Kidney tubule cell (primary cell): ENCODE data around the gene NUTM2F.
"Not testable (repeated sequence)": the region's sequence is repeated elsewhere in the genome, so short reads cannot be mapped to it uniquely, and the experiment has no call there.

Experiments
- DNase-seq: peaks from one replicate; pipeline ENCODE4 v3.0.0-alpha.2; 2018; ENCODE audit warnings: low spot score

NUTM2F gene

DNA sequence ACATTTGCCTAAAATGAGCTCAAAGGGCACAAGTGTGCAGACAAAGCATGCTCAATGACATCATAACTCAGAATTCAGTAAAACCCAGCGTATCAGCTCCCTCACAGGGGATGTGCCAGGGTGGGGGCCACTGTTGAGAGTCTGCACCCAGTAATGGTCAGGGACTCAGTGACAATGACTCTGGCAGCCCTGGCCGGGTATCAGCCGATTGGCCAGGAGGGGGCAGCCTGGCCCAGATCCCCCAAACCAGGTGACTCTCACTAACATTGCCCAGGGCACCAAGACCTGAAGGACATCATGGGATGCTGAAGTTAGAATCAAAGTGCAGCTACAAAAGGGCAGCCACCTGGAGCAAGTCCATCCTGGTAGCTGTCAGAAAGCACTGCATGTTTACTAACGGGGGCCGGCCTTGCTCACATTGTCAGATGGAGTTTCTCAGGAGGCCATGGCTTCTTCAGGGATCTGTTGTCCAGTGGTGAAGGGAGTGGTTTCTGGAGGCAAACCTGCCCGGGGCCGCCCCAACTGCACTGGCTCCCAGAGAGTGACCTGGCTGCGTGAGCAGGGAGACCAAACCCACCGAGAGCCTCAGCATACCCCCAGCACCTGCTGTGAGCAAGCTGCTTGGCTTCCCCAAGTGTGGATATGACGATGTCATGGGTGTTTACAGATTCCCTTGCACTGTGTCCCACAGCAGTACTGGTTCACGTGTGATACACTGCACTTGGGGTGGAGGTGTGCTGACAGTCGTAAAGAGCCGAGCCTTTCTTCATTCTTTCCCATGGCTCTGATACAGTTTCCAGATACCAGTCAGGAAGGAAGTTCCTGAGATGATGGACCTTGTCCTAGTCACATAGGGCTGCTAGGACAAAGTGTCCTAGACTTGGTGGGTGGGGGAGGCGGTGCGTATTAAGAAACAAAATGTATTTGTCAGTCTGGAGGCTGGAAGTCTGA is 13.1 kb downstream of the NUTM2F start:
- DNase-seq: not testable (repeated sequence)

DNA sequence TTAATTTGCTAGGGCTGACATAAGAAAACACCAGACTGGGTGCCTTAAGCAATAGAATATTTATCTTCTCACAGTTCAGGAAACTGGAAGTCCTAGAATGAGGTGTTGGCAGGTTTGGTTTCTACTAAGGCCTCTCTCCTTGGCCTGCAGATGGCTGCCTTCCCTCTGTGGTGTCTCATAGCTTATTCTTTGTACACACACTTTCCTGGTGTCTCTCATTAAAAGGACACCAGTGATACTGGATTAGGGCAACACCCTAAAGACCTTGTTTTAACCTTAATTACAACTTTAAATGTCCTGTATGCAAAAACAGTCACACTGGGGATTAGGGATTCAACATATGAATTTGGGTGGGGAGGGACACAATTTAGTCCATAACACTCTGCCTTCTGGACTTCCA is 25.1 kb downstream of the NUTM2F start:
- DNase-seq: no peak

DNA sequence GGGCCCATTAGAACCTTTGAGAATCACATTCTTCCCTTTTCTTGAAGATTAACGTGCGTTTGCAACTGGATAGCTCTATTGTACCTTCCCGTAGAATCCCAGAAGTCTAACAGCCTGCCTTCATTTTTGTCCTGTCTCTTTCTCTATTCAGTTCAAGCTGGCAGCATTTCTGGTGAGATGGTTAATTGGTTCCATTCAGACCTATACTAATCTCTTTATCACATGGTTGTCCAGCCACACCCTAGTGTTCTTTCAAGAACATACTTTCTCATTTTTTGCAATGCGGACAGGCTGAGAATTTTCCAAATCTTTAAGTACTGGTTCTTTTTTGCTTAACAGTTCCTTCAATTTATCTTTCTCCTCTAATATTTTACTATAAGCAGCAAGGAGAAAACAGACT is 26.0 kb downstream of the NUTM2F start:
- no peak for DNase-seq

DNA sequence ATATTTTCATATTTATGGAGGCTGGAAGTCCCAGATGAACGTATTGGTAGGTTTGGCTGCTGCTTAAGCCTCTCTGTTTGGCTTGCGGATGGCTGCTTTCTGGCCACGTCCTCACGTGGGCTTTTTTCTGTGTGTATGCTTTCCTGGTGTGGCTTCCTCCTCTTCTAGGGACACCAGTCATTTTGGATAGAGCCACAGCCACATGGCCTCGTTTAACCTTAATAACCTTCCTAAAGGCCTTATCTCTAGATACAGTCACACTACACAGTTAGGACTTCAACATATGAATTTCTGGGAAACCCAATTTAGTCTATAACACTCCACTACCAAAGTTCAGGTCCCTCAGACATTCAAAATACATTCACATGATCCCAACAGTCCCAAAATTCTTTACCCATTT is 26.9 kb downstream of the NUTM2F start:
- DNase-seq: no peak

DNA sequence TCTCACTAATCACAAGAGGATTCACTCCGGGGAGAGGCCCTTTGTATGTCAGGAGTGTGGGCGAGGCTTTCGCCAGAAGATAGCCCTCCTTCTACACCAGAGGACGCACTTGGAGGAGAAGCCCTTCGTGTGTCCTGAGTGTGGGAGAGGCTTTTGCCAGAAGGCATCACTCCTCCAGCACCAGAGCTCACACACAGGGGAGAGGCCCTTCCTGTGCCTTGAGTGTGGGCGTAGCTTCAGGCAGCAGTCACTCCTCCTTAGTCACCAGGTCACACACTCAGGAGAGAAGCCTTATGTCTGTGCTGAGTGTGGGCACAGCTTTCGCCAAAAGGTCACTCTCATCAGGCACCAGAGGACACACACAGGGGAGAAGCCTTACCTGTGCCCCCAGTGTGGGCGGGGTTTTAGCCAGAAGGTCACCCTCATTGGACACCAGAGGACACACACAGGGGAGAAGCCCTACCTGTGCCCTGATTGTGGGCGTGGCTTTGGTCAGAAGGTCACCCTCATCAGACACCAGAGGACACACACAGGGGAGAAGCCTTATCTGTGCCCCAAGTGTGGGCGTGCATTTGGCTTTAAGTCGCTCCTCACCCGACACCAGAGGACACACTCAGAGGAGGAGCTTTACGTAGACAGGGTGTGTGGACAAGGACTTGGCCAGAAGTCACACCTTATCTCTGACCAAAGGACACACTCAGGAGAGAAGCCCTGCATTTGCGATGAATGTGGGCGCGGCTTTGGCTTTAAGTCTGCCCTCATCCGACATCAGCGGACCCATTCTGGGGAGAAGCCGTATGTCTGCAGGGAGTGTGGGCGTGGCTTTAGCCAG is 27.8 kb downstream of the NUTM2F start:
- DNase-seq: no peak

DNA sequence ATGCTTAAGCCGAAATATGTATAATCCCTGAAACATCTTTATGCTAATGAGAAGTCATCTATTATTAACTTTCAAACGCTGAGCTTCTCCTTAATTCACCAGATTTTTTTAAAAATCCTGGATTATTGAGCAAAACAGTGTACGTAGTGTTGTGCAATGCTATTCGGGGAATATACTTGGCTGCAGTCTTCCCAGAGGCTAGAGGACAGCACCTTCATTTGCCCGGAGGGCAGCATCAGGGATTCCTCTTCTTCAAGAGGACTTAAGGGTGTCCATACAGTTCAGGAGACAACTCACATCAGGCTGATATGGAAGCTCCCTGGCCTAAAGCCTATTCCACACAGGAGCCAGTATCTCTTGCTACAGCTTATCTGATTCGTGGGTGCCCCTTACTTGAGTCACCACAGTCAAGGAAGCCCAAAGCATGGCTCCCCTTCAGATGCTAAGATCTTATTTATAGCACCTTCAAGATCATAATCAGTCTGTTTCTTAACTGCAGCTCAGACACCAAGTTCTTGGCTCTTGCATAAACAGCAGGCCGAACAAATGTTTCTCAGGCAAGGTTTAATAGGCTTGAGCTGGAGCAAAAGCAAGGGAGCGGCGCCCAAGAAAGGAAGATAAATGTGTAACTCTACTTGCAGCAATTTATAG is 29.4 kb downstream of the NUTM2F start:
- DNase-seq: no peak

DNA sequence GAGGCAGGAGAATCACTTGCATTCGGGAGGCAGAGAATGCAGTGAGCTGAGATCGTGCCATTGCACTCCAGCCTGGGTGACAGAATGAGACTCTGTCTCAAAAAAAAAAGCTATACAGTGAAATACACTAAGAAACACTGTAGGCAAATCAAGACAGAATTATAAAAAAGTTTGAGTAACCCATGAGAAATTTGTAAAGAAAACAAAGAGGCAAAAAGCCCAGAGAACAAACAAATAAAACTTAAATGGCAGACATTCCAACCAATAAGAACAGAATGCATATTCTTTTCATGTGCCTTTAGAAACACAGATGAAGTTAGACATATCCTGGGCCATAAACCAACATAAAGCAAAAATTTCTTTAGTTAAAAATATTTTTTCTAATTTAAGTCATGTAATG is 38.8 kb downstream of the NUTM2F start:
- no peak for DNase-seq

DNA sequence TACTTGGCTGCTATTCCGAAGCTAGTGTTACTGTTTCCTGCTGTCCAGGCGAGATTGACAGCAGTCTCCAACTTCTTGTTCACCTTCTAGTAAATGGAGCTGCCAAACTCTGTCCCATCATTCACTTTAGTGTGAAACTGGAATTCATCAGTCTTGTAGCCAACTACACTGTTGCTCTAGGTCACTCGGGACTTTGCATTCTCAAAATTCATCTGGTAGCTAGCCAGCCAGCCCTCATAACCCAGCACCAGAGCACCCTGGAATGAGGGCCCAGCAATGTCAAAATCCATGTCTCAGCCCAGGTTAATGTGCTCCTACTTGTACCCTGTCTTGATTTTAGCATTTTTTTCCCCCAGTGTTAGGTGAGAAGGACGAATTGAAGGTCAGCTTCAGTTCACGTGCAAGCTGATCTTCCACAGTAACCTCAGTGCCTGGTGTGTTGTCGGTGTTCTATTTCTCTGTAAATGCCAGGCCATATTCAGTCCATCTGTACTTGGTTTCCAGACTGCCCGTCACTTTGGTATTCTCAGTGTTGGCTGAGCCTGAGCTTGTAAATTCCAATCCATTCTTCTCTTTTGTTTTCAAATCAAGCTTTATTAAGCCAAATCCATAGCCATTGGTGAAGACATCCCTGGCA is 40.4 kb downstream of the NUTM2F start:
- DNase-seq: no peak

DNA sequence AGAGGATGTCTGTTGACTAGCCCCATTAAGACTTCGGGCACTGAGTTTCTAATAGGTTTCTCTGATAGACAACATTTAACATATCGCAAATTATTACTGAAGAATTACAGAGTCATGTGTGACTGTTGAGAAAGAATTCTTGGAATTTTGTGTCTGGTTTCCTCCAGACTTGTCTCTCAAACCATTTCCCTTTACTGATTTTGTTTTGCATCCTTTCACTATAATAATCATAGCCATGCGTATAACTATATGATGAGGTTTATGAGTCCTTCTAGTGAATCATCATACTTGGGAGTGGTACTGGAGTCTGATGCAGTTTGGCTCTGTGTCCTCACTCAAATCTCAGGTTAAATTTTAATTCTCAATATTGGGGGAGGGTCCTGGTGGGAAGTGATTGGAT is 42.3 kb downstream of the NUTM2F start:
- no peak for DNase-seq

DNA sequence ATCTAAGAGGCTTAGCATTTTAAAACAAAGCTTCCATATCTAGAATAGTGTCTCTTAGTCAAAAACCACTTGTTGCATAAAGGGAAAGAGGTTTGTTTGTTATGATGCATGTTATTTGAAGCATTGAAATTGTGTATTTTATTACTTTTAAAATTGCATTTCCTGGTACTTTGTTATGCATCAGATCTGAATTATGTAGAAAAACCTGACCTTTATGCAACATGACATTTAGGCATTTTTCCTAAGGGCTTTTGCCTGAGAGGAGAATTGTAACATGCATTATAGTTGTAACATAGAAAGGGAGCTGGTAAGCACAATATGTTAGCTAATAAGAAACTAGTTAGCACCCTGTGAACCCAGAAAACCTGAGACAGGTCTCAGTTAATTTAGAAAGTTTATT is 47.3 kb downstream of the NUTM2F start:
- no peak for DNase-seq

DNA sequence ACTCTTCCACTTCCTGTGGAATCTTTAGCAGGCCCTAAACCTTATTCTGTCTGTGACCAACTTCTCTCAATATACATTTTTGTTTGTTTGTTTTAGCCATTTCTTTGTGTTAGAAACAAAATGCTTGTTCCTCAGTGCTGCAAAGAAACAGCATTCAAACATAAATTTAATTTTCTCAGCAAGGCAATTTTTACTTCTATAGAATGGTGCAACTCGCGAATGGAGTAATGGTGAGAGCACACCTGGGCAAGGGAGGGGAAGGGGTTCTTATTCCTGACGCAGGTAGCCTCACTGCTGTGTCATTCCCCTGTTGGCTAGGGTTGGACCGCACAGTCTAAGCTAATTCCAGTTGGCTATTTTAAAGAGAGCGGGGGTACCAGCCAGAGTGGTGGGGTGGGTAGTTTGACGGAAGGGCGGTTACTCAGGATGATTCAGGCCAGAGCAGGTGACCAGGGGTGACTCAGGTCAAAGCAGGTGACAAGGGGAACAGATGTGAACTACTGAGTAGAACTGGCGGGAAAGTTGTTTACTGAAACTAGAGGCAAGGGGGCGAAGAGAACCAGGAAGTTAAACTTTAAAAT is 47.9 kb downstream of the NUTM2F start:
- DNase-seq: no peak

DNA sequence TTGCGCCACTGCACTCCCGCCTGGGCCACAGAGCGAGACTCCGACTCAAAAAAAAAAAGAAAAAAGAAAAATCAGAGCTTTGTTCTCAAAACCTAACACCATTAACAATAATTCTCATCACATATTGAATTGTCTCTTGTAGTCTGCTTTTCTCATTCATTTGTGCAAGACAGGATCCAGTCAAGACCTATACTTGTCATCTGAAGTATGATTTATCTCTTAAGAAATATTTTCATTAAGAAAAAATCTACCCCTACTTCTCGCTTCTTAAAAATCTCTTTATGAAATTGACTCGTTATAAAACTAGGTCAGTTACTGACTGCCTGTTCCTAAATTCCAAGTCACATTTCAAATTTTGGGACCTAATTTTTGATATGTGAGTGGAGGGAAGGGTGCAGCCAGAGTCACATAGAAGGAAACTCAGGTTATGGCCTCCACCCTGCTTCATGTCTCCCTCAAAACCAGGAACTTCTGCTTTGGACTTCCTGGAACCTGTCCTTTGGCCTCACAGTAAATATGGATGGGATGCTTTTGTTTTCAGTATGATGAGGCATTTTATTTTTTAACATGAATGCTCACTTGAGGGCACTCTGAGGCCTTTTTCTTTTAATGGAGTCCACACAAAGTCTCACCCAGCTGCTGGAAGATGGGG is 50.4 kb downstream of the NUTM2F start:
- no peak for DNase-seq

DNA sequence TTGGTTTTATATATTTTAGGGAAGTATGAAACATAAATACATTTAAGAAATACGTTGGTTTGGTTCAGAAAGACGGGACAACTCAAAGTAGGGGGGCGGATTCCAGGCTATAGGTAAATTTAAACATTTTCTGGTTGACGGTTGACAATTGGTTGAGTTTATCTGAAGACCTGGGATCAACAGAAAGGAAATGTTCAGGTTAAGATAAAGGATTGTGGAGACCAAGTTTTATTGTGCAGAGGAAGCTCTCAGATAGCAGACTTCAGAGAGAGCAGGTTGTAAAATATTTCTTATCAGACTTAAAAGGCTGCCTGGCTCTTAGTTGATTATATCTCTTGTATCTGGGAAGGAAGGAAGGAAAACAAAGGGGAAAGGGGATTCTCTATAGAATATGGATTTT is 51.4 kb downstream of the NUTM2F start:
- not testable (repeated sequence) for DNase-seq

DNA sequence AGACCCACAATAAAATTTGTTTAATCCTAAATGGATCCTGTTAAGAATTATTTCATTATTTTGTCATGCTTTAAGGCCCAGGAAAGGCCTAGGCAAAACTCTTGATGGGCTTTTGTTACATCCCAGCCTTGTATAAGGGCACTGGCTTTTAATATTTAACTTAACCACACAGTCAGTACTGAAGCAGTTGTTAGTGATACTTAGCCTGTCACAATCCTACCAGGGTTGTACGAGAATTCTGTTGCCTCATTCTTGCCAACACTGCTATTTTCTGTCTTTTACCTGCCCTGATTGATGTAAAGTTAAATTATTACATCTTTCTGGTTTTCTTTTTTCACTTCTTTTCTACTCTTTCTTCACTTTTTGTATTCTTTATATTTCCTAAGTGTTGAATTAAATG is 58.4 kb downstream of the NUTM2F start:
- peak; percentile 45 for DNase-seq

DNA sequence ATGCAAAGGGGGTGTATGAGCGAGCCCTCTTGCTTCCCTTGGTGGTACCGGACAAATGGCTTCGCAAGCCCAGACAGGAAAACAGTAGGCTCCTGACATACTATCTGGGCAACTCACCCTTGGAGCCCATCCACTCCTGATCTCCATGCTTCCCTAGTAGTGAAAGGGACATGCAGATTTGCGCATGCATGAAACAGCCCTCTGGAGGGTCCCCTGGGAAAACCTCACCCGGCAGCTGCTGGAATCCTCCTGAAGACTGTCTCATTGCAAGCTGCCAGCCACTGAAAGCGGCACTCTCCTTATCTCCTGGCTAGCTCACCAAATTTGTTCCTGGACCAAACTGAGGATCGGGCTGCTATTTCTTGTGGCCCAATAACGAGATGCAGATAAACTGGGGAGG is 59.2 kb downstream of the NUTM2F start:
- DNase-seq: no peak
